HG03103 (cell line): ENCODE data around the gene CEP152.
A peak's percentile ranks its signal among the peaks of the same experiment; 100 is the strongest.
"Not testable (repeated sequence)": the region's sequence is repeated elsewhere in the genome, so short reads cannot be mapped to it uniquely, and the experiment has no call there.

Experiments
- ATAC-seq: cut with Tn5 transposase; IDR thresholded peaks from one replicate; pipeline ENCODE4 v1.9.1; 2021; ENCODE audit warnings: low read depth; ENCODE audit not compliant: unreplicated experiment

The CEP152 gene

DNA sequence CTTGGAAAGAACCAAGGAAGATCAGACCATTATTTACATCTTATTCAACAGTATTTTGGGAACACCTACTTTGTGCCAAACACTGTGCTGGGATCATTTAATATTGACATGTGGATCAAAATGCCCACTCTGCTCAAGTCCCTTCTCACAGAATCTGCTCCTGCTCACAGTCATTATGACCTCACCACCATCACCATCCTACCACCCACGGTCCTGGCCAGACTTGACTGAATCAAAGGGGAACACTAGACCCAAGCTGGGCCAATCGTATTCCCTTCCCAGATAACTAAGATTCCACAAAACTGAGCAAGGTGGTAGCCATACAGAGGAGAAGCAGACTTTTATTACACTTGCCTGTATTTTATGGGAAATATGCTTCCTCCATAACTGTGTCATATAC, 3.4 kb upstream of the CEP152 start:
- no peak for ATAC-seq

DNA sequence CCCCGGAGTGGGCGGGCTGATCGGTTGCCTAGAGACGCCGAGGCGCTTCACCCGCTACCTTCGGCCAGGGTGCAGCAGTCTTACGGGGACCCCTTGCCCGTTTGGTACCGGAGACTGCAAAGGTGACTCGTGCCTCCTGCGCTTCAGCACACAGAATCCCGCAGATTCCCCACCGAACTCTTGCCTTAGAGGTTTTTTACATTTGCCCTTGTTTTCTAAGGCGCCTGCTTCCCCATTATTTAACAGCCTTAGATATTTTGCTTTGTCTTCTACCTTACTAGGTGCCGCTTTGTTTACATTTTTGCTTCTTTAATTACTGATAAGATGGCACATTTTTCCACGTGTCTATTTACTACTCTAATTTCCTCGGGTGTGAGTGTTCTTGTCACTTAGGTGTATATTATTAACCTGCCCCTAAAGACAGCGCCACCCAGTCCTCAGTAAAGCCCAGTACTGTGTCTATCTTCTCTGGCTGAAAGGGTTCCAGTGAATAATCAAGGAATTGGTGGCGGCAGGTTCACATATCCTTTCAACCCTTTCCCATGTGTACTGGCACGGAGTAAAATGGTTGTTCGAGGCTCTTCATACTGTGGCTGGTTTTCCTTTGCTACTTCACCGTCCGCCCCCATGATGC, 573 bp upstream of the CEP152 start:
- no peak for ATAC-seq

- ATAC-seq, result no peak
These were observed 4.7 kb downstream of the CEP152 start for GRCh38 chr15:48806151-48806550.

DNA sequence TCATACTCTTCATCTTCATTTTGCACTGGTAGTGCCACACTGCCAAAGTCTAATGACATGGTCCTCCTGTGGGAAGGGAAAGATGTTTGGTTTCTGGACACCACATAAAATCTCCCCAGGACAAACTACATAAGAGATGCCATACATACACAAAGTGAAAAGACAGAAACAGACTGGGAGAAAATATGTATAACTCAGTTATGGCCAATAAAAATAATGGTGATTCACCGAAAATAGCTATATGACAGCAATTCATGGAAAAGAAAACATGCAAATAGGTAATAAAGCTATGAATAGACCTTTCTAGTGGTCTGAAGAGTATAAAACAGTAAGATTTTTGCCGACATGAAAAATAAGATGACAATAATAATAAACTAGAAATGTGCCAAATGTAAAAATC, 5.3 kb downstream of the CEP152 start:
- no peak for ATAC-seq

- ATAC-seq, result no peak
These were observed 7.0 kb downstream of the CEP152 start for GRCh38 chr15:48803877-48804276.

GRCh38 chr15:48802867-48803266, 8.0 kb downstream of the CEP152 start:
- no peak for ATAC-seq

DNA sequence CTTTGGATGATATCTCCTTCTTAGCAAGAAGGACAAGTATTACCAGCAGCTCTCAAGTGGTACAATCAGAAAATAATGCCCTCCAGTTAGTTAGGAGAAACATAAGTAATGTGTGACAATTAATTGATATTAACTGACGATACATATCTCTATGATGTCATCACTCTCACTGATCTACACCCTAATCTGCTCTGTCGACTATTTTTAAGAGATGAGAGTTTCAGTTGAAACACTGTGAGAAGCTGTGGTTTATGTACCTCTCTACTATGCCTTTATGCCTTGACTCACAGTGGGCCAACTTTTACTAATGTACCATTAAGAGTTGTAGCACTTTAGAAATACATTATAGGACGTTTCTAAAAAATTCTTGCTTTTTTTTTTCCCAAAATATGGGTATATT, 8.6 kb downstream of the CEP152 start:
- ATAC-seq, result no peak

DNA sequence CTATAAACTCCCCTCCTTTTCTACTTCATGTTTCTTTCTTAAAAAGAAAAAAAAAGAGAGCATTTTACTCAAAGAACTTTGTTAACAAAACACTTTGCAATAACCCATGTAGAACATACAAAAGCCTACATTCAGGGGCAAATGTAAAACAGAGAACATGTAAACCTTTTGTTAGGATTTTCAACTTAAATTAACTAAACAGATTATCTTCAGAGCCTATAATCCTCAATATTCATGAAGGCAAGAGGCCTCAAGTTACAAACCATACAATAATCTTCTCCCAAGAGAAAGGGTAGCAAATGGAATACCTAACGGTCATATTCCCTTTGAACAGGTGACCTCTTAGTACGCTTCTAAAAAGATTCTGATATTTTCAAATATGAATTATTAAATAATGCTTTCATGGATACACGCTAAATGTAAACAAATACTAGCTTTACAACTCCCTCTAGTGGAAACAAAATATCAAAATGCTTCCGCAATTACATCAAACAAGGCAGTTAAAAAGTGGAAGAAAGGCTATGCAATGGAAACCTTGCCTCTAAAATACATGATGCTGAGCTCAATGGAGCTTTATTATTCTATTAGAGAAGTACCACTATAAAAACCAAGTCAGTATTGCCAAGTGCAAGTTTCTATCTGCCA, 9.9 kb downstream of the CEP152 start:
- no peak for ATAC-seq

DNA sequence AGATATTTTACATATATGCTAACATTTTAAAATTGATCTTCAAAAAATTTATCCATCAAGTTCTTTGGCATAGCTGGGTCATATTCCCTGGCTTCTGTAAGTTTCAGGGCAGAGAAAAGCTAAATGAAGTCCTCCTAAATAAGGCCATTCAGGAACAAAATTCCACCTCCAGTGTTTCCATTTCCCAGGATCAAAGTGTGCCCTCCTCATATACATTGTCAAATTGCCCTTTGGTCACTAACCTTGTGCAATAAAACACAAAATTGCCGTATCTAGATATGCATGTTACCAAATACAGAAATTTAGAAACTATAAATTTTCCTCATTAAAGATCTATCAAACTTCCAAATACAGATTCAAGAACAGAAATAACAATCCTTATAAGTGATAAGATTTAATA, 10.6 kb downstream of the CEP152 start:
- no peak for ATAC-seq

DNA sequence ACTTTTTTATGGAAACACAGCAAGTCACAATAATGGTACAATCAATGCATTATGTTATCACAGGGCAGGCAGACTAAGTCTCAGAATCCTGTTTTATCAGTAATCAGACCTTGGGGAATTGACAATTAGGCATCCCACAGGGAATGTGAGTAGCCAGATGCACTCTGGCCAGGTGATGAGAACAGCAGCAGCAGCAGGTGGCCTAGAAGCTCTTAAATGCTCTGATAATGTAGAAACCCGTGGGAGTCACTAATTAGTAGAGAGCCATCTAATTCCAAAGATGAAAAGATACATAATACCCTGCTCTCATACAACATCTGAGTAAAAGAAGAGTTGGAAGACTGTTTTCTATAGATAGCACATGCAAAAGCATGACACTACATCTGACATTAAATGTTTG, 12.6 kb downstream of the CEP152 start:
- no peak for ATAC-seq

GRCh38 chr15:48796930-48797329, 13.9 kb downstream of the CEP152 start:
- no peak for ATAC-seq

DNA sequence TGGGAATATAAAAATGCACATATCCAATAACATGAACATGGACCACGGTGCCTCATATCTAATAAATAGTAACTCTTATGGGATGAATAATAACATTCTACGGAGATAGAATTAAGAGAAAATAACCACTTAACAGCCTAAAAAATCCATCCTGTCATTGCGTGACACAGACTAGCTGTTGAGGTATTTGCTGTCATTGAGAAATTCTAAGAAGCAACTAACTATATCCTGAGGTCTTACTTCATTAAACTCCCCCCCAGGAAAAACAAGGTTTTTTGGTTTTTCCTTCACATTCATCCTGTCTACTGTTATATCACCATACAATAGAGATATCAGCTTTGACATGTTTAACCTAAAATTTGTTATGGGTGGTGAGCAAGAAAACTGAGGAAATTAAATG, 14.3 kb downstream of the CEP152 start:
- ATAC-seq, result no peak

- no peak for ATAC-seq
These were observed 15.0 kb downstream of the CEP152 start for GRCh38 chr15:48795901-48796300.

GRCh38 chr15:48794697-48795134, 16.2 kb downstream of the CEP152 start:
- ATAC-seq, result peak; percentile 90

DNA sequence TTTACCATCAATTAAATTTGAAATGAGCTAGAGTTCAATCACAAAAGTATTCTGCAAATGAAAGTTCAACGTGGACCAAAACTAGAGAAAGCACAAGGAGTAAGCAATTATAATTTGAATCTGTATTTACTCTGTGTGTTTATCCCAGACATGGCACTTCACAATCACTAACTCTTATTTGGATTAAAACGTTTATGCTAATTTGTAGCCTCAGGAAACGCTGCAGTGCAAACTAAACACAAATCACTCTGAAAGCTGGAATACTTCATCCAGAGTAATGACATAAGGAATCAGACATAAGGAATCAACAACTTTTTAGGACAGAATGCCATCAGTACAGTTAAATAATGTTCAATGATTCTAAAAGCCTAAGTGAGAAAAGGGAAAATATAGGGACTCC, 18.5 kb downstream of the CEP152 start:
- ATAC-seq, result no peak

DNA sequence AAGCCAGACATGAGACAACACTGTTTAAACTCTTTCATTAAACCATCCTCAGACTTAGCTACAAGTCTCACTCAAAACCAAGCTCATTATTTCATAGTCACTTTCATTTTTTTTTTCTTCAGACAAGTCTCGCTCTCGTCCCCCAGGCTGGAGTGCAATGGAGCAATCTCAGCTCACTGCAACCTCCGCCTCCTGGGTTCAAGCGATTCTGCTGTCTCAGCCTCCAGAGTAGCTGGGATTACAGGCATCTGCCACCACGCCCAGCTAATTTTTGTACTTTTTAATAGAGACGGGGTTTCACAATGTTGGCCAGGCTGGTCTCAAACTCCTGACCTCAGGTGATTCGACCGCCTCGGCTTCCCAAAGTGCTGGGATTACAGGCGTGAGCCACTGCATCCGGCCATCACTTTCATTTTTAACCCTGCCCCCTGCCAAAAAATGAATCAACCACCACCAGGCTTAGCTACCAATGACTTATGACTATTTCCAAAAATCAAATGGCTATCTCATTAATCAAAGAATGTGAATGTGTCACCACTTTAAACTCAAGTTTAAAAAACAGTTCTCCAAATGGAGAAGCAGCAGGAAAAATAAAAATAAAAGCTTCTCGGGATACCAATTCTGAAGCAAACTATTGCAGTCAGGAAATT, 20.3 kb downstream of the CEP152 start:
- ATAC-seq, result not testable (repeated sequence)

DNA sequence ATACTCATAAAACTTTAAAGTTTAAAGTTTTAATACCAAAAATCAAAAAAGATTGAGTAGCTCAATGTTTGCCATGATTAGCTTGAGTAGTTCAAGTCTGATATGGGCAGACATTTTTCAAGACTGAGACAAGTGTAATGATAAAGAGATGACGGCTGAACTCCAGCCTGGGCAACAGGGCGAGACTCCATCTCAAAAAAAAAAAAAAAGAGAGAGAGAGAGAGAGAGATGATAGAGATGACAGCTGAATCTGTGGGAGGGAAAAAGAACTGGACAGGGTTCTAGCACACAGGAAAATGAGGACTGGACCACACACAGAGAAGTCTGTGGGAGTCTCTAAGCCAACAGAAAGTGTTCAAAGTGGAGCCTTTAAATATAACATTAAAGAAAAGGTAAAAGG, 25.2 kb downstream of the CEP152 start:
- no peak for ATAC-seq

DNA sequence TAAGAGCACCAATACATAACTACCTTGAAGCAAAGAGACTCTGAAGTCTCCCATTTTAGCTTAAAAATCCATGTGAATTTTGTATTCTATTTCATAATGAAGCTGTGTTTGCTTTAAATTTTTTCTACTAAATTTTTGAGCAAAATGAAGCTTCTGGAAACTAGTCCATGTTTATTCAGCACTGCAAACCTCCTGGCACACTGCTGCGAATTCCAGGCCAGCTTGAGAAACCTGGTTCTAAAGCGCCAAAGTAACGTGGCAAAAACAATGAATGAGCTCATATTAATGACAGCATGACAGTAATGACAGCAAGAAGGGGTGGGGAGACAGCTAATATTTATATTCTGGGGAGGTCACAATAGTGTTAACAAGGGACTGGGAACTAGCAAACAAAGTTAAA, 25.7 kb downstream of the CEP152 start:
- ATAC-seq, result no peak

- ATAC-seq, result no peak
These were observed 26.1 kb downstream of the CEP152 start for GRCh38 chr15:48784756-48785155.

DNA sequence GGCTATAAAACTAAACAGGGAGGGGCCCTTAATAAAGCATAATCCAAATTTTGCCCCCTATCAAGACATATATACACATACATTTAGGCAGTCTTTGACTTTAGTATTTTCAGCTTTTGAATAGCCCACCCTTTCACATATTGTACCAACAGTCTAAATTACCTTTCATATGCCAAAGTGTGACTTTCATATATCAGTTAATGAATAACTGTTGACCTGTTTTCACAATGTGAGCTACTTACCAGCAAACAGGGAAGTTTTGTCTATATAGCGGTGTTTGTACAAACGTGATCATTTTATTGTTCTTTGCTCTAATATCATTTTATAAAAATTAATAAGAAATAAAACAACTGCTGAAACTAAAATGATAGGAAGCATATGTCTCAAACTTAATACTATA, 28.0 kb downstream of the CEP152 start:
- no peak for ATAC-seq

- ATAC-seq, result no peak
These were observed 29.3 kb downstream of the CEP152 start for GRCh38 chr15:48781481-48782081.

- ATAC-seq, result no peak
These were observed 29.9 kb downstream of the CEP152 start for GRCh38 chr15:48781017-48781416.
